H1 (cell line): ENCODE measurements around the gene MBD3L1. TPM values are rescaled to one million over a fixed set of nuclear protein-coding genes. Genes with fewer than 3 reads are reported as not detected.

ENCODE experiments used
- ATF2 ChIP-seq: IDR thresholded peaks from 2 replicates; pipeline ENCODE4 v1.6.1; 2012; ENCODE audit warnings: low read length, inconsistent platforms
- CHD7 ChIP-seq: fragments of 300-600 bp; sonication (generic); IDR thresholded peaks from 2 replicates; pipeline ENCODE4 v1.7.1; 2012; ENCODE audit warnings: low read length, moderate library complexity, mild to moderate bottlenecking, inconsistent platforms; ENCODE audit not compliant: insufficient replicate concordance
- HDAC6 ChIP-seq: IDR thresholded peaks from one replicate; pipeline ENCODE4 v1.7.1; 2012; ENCODE audit warnings: low read depth, mild to moderate bottlenecking, inconsistent platforms, low read length, moderate library complexity
- KDM5A ChIP-seq: fragments of 200-600 bp; IDR thresholded peaks from 2 replicates; pipeline ENCODE4 v1.7.1; 2012; ENCODE audit warnings: mild to moderate bottlenecking, low read length, inconsistent platforms, mixed read lengths
- RNF2 ChIP-seq: fragments of 200-900, 300-1000 bp; sonication (generic); IDR thresholded peaks from 2 replicates; pipeline ENCODE4 v1.7.1; 2016; ENCODE audit warnings: borderline replicate concordance, low read depth, mild to moderate bottlenecking, antibody characterized with exemption, low read length; ENCODE audit not compliant: poor library complexity, severe bottlenecking; ENCODE audit errors: missing control alignments
- TBP ChIP-seq: IDR thresholded peaks from 2 replicates; pipeline ENCODE4 v1.6.1; 2011; ENCODE audit warnings: low read depth, low read length, improper control_type of control experiment
- USF2 ChIP-seq: IDR thresholded peaks from 2 replicates; pipeline ENCODE4 v1.6.1; 2011; ENCODE audit warnings: low read length, improper control_type of control experiment
- polyA plus RNA-seq, 7 experiments: library from polyadenylated mRNA; depleted of rRNA in 3 of 7; stranded (reverse) in 5 of 7; unstranded in 2 of 7; fragments of >200 nt in 5 of 7; fragments of 200-250 nt in 2 of 7; gene quantifications; 1 replicate in 5 of 7; 2 replicates in 1 of 7; 4 replicates in 1 of 7; pipeline versions ENCODE4 v1.2.1 to v1.2.3, GENCODE V29; 2011 to 2013; ENCODE audit warnings: missing spikeins in 2 of 7, mixed read lengths in 2 of 7
- total RNA-seq: library from RNA; stranded (reverse); fragmentation: NEBNext Ultra II Directional; extraction: Animal tissue kit (Norgen Biotek cat#: 25700); gene quantifications from 2 replicates; pipeline ENCODE4 v1.2.1, GENCODE V29; 2021

Gene MBD3L1
- total and polyA plus RNA-seq, 2 of the 8 experiments (the other 6 are each of a cell fraction or from before 2014, with no cell fraction given): not detected

- TF ChIP-seq CHD7 (no peak), ATF2 (no peak), USF2 (no peak), TBP (no peak), KDM5A (no peak), HDAC6 (no peak), RNF2 (no peak)
- TF ChIP-seq, all 59 proteins: peak for 0
Observed at GRCh38 chr19:8821748-8822241, 10.4 kb upstream of the MBD3L1 start (continued).
